Epithelial cell of prostate (primary cell): ENCODE data around the gene AK8.

ENCODE experiments used
- DNase-seq: peaks from one replicate; pipeline ENCODE4 v3.0.0-alpha.2; 2011; ENCODE audit warnings: low read depth, low spot score
- H3K27ac ChIP-seq: fragments of 450-650 bp; 2 replicates; pipeline ENCODE4 v1.5.1; 2017; ENCODE audit warnings: mild to moderate bottlenecking

The AK8 gene

DNA sequence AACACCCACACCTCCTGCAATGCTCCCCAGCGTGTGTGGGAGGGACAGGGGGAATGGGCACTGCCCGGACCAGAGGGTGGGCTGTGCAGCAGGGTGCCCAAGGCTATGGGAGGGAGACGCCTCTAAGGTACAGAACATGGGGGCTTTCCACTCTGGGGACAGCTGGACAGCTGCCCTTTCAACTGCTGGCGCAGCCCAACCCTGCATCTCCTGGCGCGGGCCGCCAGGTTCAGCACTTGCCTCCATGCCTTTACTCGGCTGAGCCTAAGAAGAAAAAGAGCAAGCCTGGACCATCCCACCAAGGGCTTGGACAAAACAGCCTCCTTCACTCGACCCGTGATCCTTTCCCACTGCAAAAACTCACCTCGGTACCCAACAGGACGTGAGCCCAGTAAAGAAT lies 15.0 kb downstream of the AK8 start:
- no peak overlapping the region for H3K27ac ChIP-seq
- no peak for DNase-seq

DNA sequence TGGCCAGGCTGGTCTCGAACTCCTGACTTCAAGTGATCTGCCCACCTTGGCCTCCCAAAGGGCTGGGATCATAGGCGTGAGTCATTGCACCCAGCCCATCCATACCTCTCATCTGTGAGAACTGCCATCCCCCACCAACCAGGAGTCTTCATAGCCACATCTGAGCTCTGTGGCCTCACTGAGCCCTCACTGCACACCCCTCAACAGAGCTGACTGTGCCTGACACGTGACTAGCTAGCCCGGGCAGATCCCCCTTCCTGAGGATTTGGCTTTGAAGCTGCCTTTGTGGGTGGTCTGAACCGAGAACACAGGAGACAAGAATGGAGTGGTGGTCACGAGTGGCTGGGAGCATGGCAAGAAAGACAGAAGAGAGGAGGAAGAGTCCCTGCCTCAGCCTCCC lies 15.6 kb downstream of the AK8 start:
- DNase-seq, result no peak
- H3K27ac ChIP-seq, result no peak overlapping the region

DNA sequence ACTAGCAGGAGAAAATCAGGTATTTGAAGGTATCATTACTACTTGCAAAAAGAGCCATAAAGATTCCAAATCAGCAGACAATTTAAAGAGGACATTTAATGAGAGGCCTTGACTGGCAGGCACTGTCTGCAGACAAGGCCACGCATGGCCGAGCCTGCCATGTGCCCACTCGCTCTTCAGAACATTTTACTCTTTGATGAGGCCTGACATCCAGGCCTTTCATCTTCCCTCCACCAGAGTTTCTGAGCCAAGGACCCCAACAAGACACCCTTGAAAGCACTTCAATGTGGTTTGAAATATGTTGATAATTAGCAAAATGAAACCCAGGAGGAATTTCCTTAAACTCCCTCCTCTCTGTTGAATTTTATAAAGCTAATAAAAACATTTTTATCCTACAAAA lies 16.4 kb downstream of the AK8 start:
- H3K27ac ChIP-seq, result no peak overlapping the region
- no peak for DNase-seq

DNA sequence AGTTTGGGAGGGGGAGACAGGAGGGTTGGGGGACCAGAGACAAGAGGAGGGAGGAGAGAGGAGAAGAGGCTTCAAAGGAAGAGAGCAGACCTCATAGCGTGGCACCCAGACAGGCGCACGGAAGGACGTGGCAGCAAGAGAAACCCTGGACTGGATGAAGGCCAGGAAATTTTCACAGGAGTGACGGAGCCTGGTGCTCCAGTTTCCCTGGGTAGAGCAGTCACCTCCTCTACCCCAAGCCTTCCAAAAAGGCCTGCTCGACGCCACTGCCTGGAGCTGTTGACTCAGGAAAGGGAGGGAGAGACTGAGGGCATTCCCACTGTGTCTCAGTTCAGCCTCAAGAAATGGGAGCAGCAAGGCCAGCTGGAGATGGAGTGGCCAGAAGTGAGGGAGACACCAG lies 19.3 kb downstream of the AK8 start:
- no peak overlapping the region for H3K27ac ChIP-seq
- no peak for DNase-seq

GRCh38 chr9:132857616-132858342 lies 20.3 kb downstream of the AK8 start:
- DNase-seq, result no peak
- H3K27ac ChIP-seq, result no peak overlapping the region

DNA sequence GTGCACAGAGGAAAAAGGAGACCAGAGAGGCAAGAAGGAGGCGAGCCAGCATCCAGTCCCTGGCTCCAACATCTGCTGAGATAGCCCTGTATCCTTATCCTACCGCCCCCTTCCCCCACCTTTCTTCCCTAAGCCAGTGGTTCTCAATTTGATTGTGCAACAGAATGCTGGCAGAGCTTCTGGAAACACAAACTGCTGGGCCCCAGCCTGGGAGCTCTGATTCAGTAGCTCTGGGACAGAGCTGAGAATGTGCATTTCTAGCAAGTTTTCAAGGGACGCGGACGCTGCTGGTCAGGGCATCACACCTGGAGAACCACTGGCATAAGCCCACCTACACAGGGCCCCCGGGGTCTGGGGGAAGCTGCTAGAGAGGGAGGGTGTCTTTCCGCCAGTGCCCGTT lies 21.1 kb downstream of the AK8 start:
- H3K27ac ChIP-seq, result no peak overlapping the region
- no peak for DNase-seq

GRCh38 chr9:132855904-132856303 lies 22.2 kb downstream of the AK8 start:
- H3K27ac ChIP-seq, result no peak overlapping the region
- DNase-seq, result no peak

DNA sequence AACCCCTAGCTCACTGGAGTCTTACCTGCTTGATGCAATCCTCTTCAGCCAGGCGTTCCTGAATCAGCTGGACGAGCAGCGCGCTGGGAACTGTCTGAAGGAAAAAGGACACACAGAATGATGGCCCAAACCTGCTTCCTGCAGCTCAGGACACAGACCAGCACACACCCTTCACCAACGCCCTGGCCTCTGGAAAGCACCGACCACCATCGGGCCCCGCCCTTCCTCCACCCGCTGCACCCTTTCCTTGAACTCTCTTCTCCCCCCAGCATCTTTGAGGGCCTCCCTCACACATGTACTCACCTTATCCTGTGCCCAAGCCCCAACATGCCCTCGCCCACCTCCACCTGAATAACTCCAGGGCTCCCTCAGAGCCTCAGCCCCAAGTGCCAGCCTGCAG lies 23.3 kb downstream of the AK8 start:
- no peak for DNase-seq
- no peak overlapping the region for H3K27ac ChIP-seq

GRCh38 chr9:132853482-132853881 lies 24.6 kb downstream of the AK8 start:
- no peak for DNase-seq
- no peak overlapping the region for H3K27ac ChIP-seq

- DNase-seq, result no peak
Measured at GRCh38 chr9:132849185-132849706, 28.8 kb downstream of the AK8 start.

GRCh38 chr9:132846918-132847515 lies 31.1 kb downstream of the AK8 start:
- H3K27ac ChIP-seq, result no peak overlapping the region
- no peak for DNase-seq

More at GRCh38 chr9:132849185-132849706, 28.8 kb downstream of the AK8 start:
- H3K27ac ChIP-seq, result no peak overlapping the region

- DNase-seq, result no peak
- no peak overlapping the region for H3K27ac ChIP-seq
Measured at GRCh38 chr9:132846109-132846917, 31.8 kb downstream of the AK8 start.

- H3K27ac ChIP-seq, result no peak overlapping the region
- DNase-seq, result no peak
Measured at GRCh38 chr9:132842124-132843044, 35.7 kb downstream of the AK8 start.

DNA sequence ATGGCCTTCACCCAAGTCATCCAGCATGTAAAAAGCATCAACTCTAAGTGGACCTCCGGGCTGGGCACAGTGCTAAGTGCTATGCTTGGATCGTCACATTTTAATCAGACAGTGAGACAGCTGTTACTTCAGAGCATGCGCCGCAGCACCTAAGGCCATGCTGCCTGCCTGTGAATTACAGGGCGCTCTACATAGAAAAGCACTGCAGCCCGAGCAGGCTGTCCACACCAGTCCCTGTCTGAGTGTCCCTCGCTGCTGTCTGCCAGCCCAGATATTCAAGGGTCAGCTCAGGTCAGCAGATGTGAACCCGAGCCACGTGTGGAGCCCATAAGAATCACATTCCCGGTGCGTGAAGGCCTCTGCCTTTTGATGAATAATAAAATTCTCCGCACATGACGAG lies 37.1 kb downstream of the AK8 start:
- H3K27ac ChIP-seq, result no peak overlapping the region
- no peak for DNase-seq

GRCh38 chr9:132838291-132838690 lies 39.8 kb downstream of the AK8 start:
- DNase-seq, result no peak
- H3K27ac ChIP-seq, result no peak overlapping the region

DNA sequence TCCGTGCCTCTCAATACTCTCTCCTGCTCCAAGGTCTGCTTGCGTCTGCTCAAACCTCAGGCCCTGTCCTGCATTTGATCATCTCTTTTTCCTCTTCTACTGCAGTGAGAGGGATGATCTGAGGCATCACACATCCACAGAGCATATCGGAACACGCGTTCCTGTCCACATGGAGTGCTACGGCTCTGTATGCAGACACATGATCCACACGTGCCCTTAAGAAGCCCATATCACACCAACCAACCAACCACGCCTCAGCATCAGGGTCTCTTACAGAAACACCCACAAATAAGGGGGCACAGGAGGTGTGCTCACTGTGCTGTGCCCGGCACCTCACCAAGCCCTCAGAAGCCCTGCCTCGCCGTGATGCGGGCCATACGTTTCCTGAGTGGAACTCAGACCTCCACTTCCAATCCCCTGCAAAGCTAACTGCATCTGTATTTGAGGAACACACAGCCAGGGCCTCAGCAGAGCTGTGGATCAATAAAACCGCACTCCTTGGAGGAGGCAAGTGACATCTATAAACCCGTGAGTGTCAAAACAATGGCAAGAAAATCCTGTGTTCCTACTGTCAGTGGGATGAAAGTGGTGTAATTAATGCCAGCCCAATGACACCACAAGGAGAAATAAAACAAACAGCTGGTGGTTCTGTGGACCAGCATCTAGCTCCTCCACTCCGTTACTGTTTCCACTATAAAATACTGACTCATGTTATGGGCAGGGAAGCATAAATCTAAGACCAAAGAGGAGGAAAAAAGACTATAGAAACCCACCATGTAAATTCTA lies 40.4 kb downstream of the AK8 start:
- H3K27ac ChIP-seq, result no peak overlapping the region
- DNase-seq, result no peak

DNA sequence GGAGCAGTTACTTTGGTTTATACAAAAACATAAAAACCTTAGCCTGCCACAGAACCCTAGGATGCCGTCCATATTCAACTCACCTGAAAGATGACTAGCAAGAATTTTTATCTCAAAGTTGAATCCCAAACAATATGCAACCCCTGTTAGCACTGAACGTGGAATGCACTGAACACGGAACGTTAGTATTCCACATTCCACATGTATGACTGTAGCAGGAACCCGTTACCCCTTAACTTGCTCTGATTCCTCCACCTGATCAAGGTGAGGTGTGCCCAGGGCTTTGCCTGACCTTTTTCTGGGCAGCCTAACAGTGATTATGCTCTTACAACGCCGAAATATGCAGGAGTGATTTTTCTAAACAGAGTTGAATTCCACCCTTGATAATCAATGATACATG lies 43.7 kb downstream of the AK8 start:
- DNase-seq, result no peak
- no peak overlapping the region for H3K27ac ChIP-seq

DNA sequence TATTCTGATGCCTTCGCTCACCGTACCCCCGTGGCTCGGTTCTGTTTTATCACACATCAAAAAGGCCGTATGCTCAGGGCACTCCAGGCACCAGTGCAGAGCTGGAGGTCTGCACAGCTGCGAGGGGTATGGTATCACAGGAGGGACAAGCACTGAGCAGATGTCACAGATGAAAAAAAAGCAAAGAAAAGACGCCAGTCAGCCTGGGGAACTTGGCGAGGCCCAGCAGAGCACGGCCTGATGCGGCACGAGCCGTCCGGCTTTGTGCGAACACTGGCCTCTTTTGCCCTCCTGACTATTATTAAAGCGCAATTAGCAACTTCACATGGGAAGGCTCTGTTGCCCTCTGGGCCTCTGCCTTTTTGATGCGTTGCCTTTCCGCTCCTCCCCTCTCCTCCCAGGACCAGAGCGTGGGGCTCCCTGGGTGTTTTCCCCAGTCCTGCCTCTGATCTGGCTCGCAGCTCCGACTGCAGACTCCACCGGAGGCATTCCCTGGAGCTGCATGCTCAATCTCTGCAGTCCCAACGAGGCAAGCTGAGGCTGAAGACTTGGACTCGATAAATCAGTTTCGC lies 44.4 kb downstream of the AK8 start:
- DNase-seq, result no peak
- H3K27ac ChIP-seq, result no peak overlapping the region
